Gastrocnemius medialis (tissue), 4 donors: ENCODE results near the gene GREB1L.

ENCODE experiments used
- POLR2A ChIP-seq, 2 donors: fragments of 450-650 bp; IDR thresholded peaks; one replicate each; pipeline ENCODE4 v1.6.1; 2017; ENCODE audit warnings: antibody characterized with exemption in 2 of 2, mild to moderate bottlenecking in 2 of 2, moderate library complexity in 2 of 2
- TF ChIP-seq, protein P1 (sequence below), 5 experiments: fragments of 450-650 bp in 3 of 5; fragments of 200-600 bp in 2 of 5; sonication (generic) in 2 of 5; IDR thresholded peaks in 4 of 5; conservative IDR thresholded peaks in 1 of 5; 1 replicate in 4 of 5; 2 replicates in 1 of 5; pipeline ENCODE4 v1.5.1; 2016 to 2019; ENCODE audit warnings: antibody characterized with exemption in 5 of 5, mild to moderate bottlenecking in 3 of 5, moderate library complexity in 3 of 5

GRCh38 chr18:21361307-21361880 lies 119.4 kb downstream of the GREB1L start:
- TF ChIP-seq, protein P1, sequence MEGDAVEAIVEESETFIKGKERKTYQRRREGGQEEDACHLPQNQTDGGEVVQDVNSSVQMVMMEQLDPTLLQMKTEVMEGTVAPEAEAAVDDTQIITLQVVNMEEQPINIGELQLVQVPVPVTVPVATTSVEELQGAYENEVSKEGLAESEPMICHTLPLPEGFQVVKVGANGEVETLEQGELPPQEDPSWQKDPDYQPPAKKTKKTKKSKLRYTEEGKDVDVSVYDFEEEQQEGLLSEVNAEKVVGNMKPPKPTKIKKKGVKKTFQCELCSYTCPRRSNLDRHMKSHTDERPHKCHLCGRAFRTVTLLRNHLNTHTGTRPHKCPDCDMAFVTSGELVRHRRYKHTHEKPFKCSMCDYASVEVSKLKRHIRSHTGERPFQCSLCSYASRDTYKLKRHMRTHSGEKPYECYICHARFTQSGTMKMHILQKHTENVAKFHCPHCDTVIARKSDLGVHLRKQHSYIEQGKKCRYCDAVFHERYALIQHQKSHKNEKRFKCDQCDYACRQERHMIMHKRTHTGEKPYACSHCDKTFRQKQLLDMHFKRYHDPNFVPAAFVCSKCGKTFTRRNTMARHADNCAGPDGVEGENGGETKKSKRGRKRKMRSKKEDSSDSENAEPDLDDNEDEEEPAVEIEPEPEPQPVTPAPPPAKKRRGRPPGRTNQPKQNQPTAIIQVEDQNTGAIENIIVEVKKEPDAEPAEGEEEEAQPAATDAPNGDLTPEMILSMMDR (IDR thresholded peaks at IDR 0.05 in 4 of 5, conservative IDR thresholded peaks at IDR 0.05 in 1 of 5), result no peak
- no peak for TF ChIP-seq POLR2A (IDR thresholded peaks at IDR 0.05)
